ENCODE data around the gene TP53RK.

DNA sequence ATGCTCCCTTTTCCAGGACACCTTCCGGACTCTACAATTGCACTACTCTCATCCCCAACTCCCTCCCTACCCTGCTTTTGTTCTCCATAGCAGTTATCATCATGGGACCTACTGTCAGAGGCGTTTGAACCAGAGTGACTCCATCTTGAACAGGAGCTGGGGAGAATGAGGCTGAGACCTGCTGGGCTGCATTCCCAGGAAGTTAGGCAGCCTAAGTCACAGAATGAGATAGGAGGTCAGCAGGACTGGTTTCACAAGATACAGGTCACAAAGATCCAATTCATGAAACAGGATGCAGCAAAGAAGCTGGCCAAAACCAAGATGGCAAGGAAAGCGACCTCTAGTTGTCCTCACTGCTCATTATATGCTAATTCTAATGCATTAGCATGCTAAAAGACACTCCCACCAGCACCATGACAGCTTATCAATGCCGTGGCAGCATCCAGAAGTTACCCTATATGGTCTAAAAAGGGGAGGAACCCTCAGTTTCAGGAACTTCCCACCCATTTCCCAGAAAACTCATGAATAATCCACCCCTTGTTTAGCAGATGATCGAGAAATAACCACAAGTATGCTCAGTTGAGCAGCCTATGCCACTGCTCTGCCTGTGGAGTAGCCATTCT, 53.6 kb downstream of the TP53RK start:
- TF ChIP-seq, protein P1, sequence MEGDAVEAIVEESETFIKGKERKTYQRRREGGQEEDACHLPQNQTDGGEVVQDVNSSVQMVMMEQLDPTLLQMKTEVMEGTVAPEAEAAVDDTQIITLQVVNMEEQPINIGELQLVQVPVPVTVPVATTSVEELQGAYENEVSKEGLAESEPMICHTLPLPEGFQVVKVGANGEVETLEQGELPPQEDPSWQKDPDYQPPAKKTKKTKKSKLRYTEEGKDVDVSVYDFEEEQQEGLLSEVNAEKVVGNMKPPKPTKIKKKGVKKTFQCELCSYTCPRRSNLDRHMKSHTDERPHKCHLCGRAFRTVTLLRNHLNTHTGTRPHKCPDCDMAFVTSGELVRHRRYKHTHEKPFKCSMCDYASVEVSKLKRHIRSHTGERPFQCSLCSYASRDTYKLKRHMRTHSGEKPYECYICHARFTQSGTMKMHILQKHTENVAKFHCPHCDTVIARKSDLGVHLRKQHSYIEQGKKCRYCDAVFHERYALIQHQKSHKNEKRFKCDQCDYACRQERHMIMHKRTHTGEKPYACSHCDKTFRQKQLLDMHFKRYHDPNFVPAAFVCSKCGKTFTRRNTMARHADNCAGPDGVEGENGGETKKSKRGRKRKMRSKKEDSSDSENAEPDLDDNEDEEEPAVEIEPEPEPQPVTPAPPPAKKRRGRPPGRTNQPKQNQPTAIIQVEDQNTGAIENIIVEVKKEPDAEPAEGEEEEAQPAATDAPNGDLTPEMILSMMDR (IDR thresholded peaks at IDR 0.05), result no peak
- no peak for TF ChIP-seq POLR2AphosphoS5 (IDR thresholded peaks at IDR 0.05)
